ENCODE data around the gene ATP1B1. TPM values are rescaled to one million over a fixed set of nuclear protein-coding genes. Genes with fewer than 3 reads are reported as not detected.

The ATP1B1 gene
- total RNA-seq, 1 donor from 2014 or later = 83.3 TPM

DNA sequence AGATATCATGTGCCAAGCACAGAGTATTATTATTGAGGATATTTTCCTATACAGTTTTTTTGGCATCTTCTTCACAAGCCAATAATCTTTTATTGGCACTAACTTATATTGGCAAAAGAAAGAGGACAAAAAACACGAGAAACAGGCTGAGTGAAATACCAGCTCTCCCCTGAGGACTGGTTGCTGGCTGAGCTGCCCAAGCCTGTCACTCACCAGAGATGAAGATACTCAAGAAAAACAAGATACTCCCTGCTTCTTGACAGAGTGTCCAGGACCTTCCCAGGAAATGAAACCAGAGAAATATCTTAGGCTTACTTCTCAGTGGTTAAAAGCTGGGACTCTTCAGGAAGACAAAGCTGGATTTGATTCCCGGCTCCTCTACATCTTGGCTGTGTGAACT is 35.9 kb upstream of the ATP1B1 start:
- H3K4me3 ChIP-seq (ENCODE audit: low read depth, low read length) = no peak overlapping the region
- no peak for DNase-seq (ENCODE audit: low read depth)
- TF ChIP-seq, protein P1, sequence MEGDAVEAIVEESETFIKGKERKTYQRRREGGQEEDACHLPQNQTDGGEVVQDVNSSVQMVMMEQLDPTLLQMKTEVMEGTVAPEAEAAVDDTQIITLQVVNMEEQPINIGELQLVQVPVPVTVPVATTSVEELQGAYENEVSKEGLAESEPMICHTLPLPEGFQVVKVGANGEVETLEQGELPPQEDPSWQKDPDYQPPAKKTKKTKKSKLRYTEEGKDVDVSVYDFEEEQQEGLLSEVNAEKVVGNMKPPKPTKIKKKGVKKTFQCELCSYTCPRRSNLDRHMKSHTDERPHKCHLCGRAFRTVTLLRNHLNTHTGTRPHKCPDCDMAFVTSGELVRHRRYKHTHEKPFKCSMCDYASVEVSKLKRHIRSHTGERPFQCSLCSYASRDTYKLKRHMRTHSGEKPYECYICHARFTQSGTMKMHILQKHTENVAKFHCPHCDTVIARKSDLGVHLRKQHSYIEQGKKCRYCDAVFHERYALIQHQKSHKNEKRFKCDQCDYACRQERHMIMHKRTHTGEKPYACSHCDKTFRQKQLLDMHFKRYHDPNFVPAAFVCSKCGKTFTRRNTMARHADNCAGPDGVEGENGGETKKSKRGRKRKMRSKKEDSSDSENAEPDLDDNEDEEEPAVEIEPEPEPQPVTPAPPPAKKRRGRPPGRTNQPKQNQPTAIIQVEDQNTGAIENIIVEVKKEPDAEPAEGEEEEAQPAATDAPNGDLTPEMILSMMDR (conservative IDR thresholded peaks at IDR 0.05; ENCODE audit: low read depth, low read length) = no peak

DNA sequence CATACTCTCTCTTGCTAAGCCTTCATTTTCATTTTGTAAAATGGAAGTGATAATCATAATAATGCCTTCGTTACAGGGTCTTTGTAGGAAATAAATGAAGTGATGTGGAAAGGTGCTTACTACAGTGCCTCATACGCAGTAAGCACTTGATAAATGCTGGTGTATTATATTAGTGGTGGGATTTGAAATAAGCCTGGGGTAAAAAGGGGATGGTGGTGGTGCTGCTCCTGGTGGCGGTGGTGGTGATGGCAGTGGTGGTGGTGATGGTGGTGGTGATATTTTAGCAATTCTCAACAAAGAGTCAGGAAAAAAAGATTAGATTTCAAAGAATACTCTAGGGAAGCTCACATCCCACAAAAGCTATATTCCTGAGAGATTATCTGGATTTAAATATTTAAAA is 35.5 kb upstream of the ATP1B1 start:
- TF ChIP-seq, protein P1 (conservative IDR thresholded peaks at IDR 0.05; ENCODE audit: low read depth, low read length) = no peak
- no peak overlapping the region for H3K4me3 ChIP-seq (ENCODE audit: low read depth, low read length)
- DNase-seq (ENCODE audit: low read depth) = no peak

DNA sequence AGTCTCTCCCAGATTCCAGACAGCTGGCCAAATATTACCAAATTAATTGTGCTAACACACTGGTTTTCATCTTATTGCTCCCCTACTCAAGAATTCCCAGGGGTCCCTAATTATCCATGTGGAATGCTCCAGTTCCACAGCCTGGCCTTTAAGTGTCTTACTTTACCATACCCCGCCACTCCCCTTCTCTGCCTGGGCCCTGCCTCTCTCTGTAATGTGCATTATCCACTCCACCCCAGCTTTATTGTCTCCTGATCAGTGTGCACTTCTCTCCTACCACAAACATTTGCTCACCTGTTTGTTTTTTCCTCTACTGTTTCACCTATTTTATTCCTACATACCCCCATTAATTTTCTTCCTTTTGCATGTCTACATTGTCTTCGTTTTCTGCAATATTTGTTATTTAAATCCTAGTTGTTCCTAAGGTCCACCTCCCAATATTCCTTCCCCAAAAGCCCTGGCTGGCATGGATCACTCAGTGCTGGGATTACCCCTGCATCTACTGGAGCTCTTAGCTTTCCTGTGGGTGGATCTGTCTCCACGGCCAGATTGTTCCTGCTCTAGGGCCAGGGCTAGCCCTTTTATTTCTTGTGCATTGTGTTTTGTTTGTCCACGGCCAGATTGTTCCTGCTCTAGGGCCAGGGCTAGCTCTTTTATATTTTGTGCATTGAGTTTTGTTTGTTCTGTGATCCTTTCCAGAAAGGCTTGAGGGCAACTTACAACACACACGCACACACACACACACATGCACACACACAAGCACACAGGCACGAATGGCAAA is 33.4 kb upstream of the ATP1B1 start:
- H3K4me3 ChIP-seq (ENCODE audit: low read depth, low read length) = no peak overlapping the region
- DNase-seq (ENCODE audit: low read depth) = no peak
- TF ChIP-seq, protein P1 (conservative IDR thresholded peaks at IDR 0.05; ENCODE audit: low read depth, low read length) = no peak

DNA sequence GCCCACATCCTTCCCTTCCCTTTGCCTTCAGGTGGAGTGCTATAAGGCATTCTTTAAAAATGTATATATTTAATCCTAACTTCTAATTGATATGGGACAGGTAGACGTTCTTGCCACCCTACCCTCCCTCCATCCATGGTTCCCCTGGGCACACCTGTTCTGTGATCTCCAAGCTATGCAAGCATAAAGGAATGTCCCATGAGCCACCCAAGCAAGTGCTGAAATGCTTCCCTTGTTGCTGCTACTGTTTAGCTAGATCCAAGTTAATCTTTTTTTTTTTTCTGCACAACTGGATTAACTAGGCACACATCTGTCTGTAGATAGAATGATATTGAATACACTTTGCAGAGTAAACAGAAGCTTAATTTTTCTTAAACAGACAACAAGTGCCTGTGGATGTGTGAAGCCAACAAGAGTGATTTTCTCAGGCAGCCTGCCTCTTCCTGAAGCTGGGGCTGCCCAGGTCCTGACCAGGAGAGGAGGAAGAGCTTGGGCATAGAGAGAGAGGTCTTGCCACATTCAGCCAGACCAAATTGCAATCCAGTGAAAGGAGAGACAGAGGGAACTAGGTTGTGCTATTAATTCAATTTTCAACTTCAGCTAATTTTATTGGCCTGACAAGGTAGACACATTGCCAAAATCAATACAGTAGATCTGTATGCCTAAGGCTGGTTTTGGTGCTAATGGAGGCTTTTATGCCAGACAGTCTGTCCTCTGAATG is 28.2 kb upstream of the ATP1B1 start:
- no peak overlapping the region for H3K4me3 ChIP-seq (ENCODE audit: low read depth, low read length)
- TF ChIP-seq, protein P1 (conservative IDR thresholded peaks at IDR 0.05; ENCODE audit: low read depth, low read length) = no peak
- DNase-seq (ENCODE audit: low read depth) = no peak

DNA sequence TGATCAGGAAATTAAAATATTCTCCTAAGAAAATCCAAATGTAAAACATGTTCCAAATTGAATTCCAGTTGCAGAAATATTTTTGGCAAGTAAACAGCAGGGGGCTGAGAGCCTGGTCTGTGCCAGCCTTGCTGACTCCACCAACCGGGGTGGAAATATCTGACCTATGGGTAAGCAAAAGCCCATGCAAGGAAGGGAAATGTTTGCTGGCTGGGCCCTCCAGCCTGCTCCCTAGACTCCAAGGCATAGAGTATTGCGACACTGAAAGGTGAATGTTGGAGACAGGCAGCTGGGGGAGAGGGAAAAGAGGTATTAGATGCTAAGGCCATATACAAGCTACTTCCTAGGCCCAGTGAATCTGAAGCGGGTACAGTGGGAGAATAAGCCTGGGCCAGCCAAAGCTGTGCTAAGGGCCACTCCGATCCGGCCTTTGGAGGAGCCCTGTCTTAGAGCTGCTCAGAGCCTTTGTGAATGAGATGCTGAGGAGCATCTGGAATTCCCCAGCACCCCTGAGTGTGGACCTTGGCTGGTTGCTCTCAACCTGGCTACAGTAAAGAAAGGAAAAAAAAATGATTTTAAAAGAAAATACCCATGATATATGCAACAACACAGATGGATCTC is 24.9 kb upstream of the ATP1B1 start:
- DNase-seq (ENCODE audit: low read depth) = no peak
- TF ChIP-seq, protein P1 (conservative IDR thresholded peaks at IDR 0.05; ENCODE audit: low read depth, low read length) = no peak
- H3K4me3 ChIP-seq (ENCODE audit: low read depth, low read length) = no peak overlapping the region

DNA sequence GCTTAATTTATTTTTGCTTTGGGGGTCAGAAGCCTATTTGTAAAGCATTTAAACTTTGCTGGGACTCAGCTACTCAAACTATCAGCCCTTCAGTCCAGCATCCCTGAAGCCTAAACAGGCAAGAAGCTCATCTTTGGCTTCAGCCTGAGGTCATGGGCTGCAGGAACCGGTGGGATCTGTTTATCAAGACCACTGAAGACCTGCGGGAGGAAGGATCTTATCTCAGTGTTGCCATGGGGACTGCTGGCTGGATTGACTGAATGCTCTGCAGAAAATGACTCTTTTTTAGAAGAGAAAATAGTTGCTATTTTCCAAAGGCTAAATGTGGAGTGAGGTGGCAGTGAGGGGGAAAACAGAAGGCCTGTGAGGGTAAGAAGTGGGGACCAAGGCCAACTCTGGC is 20.6 kb upstream of the ATP1B1 start:
- TF ChIP-seq, protein P1 (conservative IDR thresholded peaks at IDR 0.05; ENCODE audit: low read depth, low read length) = no peak
- no peak overlapping the region for H3K4me3 ChIP-seq (ENCODE audit: low read depth, low read length)
- no peak for DNase-seq (ENCODE audit: low read depth)

Data from epithelial cell of proximal tubule (primary cell).